MM.1S (cell line): Measurements from ENCODE around the gene OR2A1.
"Not testable (repeated sequence)": the region's sequence is repeated elsewhere in the genome, so short reads cannot be mapped to it uniquely, and the experiment has no call there.

Source experiments
- CTCF ChIP-seq: fragments of 300-600 bp; sonication (generic); IDR thresholded peaks from 2 replicates; pipeline ENCODE4 v1.5.1; 2016; ENCODE audit warnings: antibody characterized with exemption, low read length, mixed read lengths
- EZH2 ChIP-seq: fragments of 300-600 bp; sonication (generic); optimal IDR thresholded peaks from 2 replicates; pipeline ENCODE3; 2017; ENCODE audit warnings: low read depth, mild to moderate bottlenecking, antibody characterized with exemption, low read length, mixed read lengths
- EZH2phosphoT487 ChIP-seq: fragments of 300-600 bp; sonication (generic); IDR thresholded peaks from 2 replicates; pipeline ENCODE4 v1.6.1; 2018; ENCODE audit warnings: antibody characterized with exemption, low read length

- not testable (repeated sequence) for TF ChIP-seq CTCF, EZH2phosphoT487, EZH2
Observed at GRCh38 chr7:144365523-144365922, 53.3 kb downstream of the OR2A1 start.
